NT2/D1 (cell line): ENCODE measurements around the gene MAS1.

Experiments
- DNase-seq: peaks from one replicate; pipeline ENCODE4 v3.0.0-alpha.2; 2011; ENCODE audit warnings: low read depth, low spot score
- H3K27me3 ChIP-seq: 2 replicates; pipeline ENCODE4 v1.6.0; 2011; ENCODE audit warnings: mild to moderate bottlenecking; ENCODE audit not compliant: insufficient read length, insufficient read depth
- H3K36me3 ChIP-seq: 2 replicates; pipeline ENCODE4 v1.6.1; 2011; ENCODE audit warnings: mild to moderate bottlenecking, low read length, mixed read lengths; ENCODE audit not compliant: insufficient read depth, insufficient read length
- H3K4me1 ChIP-seq: 2 replicates; pipeline ENCODE4 v1.5.1; 2011; ENCODE audit not compliant: insufficient read depth, insufficient read length
- H3K4me3 ChIP-seq: 2 replicates; pipeline ENCODE4 v1.5.1; 2011; ENCODE audit warnings: low read depth; ENCODE audit not compliant: insufficient read length
- H3K9ac ChIP-seq: 2 replicates; pipeline ENCODE4 v1.6.0; 2011; ENCODE audit warnings: low read depth; ENCODE audit not compliant: insufficient read length
- H3K9me3 ChIP-seq: 2 replicates; pipeline ENCODE4 v1.5.1; 2011; ENCODE audit warnings: mild to moderate bottlenecking, low read length; ENCODE audit not compliant: insufficient read depth
- SUZ12 ChIP-seq: IDR thresholded peaks from 2 replicates; pipeline ENCODE4 v1.6.1; 2011; ENCODE audit not compliant: insufficient read length, insufficient read depth; ENCODE audit errors: extremely low read depth
- YY1 ChIP-seq: IDR thresholded peaks from 2 replicates; pipeline ENCODE4 v1.6.1; 2011; ENCODE audit not compliant: insufficient read length, insufficient read depth
- ZNF274 ChIP-seq: IDR thresholded peaks from 2 replicates; pipeline ENCODE4 v1.6.1; 2011; ENCODE audit warnings: mild to moderate bottlenecking, low read depth, low read length

The MAS1 gene

DNA sequence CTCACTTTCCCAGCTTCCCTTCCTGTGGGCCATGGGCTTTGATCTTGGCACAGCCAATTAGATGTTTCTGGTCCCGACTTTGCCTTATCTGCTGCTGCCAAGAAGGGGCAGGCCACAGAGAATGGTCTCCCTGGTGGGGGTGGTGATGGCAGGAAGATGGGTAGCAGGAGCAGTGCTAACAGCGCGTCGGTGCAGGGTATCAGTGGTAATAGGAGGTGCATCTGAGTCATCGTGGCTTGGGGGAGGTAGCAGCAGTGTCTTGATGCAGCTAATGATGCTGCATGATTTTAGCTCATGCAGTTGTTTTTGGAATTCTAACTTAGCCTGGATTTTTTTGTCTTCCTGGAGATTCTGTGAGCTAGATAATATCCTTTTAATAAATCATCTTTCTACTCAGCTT lies 18.9 kb upstream of the MAS1 start:
- Histone ChIP-seq H3K9ac (no peak overlapping the region), H3K4me1 (peaks cover 3% of the 10 kb centered on the region)
- TF ChIP-seq ZNF274 (no peak), YY1 (no peak), SUZ12 (no peak)

DNA sequence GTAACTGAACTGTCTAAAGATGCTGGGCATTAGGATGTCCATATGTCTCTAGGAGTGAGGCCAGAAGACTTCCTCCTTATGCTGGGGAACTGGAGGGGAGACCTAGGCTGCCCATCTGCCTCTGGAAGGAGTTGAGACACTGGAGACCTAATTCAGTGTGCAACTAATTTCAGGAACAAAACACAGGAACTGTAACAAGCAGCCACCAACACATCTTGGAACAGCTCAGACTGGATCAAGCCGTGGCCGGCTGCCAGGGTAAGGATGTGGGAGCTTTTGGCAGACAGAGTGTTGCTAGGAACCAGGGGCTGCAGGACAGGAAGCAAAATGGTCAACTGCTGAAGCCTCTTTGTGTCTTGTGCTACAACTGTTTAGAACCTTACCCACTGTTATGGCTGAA lies 16.4 kb upstream of the MAS1 start:
- no peak for TF ChIP-seq YY1
- no peak for TF ChIP-seq ZNF274
- TF ChIP-seq SUZ12: no peak
- Histone ChIP-seq H3K9me3 (no peaks in the 10 kb centered on the region), H3K27me3 (no peaks in the 10 kb centered on the region), H3K9ac (no peak overlapping the region), H3K36me3 (no peaks in the 10 kb centered on the region), H3K4me1 (peaks cover 3% of the 10 kb centered on the region), H3K4me3 (no peak overlapping the region)
- no peak for DNase-seq

More for the DNA sequence above, 18.9 kb upstream of the MAS1 start:
- Histone ChIP-seq H3K36me3 (no peaks in the 10 kb centered on the region), H3K4me3 (no peak overlapping the region), H3K27me3 (no peaks in the 10 kb centered on the region), H3K9me3 (no peaks in the 10 kb centered on the region)
- no peak for DNase-seq

DNA sequence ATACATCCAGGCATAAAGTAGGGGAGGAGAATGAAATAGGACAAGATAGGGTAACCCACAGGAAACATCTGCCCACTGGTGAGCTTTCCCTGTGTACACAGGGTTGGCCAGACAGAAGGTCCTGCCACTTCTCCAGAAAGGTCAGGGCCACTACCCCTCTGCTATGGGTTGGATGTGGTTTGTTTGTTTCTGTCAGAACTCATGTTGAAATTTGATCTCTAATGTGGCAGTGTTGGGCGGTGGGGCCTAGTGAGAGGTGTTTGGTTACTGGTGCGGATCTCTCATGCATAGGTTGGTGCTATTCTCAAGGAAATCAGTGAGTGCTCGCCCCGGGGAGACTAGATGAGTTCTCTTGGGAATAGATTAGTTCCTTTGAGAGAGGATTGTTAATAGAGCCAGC lies 15.6 kb upstream of the MAS1 start:
- H3K9ac ChIP-seq: no peak overlapping the region
- no peaks in the 10 kb centered on the region for H3K36me3 ChIP-seq
- DNase-seq: peak; percentile 11
- TF ChIP-seq ZNF274 (peak; percentile 53; the same call in 1 of the 2 replicates), YY1 (no peak)
- H3K4me1 ChIP-seq: peaks cover 3% of the 10 kb centered on the region
- no peak overlapping the region for H3K4me3 ChIP-seq
- no peaks in the 10 kb centered on the region for H3K9me3 ChIP-seq
- no peaks in the 10 kb centered on the region for H3K27me3 ChIP-seq

GRCh38 chr6:159876242-159876641 lies 14.5 kb upstream of the MAS1 start:
- DNase-seq: no peak
- no peak overlapping the region for H3K4me3 ChIP-seq
- peaks cover 3% of the 10 kb centered on the region for H3K4me1 ChIP-seq
- H3K36me3 ChIP-seq: no peaks in the 10 kb centered on the region
- no peak overlapping the region for H3K9ac ChIP-seq
- TF ChIP-seq ZNF274 (no peak), YY1 (no peak), SUZ12 (no peak)
- H3K27me3 ChIP-seq: no peaks in the 10 kb centered on the region
- no peaks in the 10 kb centered on the region for H3K9me3 ChIP-seq

GRCh38 chr6:159877256-159877808 lies 13.5 kb upstream of the MAS1 start:
- no peak overlapping the region for H3K4me3 ChIP-seq
- H3K4me1 ChIP-seq: peaks cover 3% of the 10 kb centered on the region
- no peak for DNase-seq
- TF ChIP-seq ZNF274 (no peak), YY1 (no peak), SUZ12 (no peak)
- H3K36me3 ChIP-seq: no peaks in the 10 kb centered on the region
- H3K9me3 ChIP-seq: no peaks in the 10 kb centered on the region
- H3K9ac ChIP-seq: no peak overlapping the region
- H3K27me3 ChIP-seq: no peaks in the 10 kb centered on the region

DNA sequence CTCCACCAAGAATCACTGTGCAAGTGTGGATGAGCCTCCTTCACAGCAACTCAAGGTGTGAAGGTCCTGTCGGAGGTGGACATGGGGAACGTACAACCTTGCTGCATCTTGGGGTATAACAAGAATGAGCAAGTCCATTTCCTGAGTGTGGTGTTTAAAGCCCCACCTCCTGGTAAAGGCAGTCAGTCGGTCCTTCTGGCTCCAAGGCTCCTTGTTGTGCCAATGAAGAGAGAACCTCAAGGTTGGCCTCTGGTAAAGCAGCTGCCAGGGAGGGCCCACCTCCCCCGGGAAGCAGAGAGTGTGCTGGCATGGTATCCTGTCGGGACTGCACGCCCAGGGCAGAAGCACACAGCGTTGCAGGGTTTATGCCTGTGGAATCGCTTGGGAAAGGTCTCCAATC lies 12.4 kb upstream of the MAS1 start:
- TF ChIP-seq ZNF274: no peak
- TF ChIP-seq SUZ12: no peak
- no peak for TF ChIP-seq YY1
- Histone ChIP-seq H3K9me3 (no peaks in the 10 kb centered on the region), H3K27me3 (no peaks in the 10 kb centered on the region), H3K4me1 (peaks cover 3% of the 10 kb centered on the region), H3K4me3 (no peak overlapping the region), H3K9ac (no peak overlapping the region), H3K36me3 (no peaks in the 10 kb centered on the region)
- no peak for DNase-seq

GRCh38 chr6:159879856-159880255 lies 10.9 kb upstream of the MAS1 start:
- Histone ChIP-seq H3K9ac (no peak overlapping the region), H3K9me3 (no peaks in the 10 kb centered on the region), H3K36me3 (no peaks in the 10 kb centered on the region), H3K27me3 (no peaks in the 10 kb centered on the region), H3K4me1 (peaks cover 3% of the 10 kb centered on the region), H3K4me3 (no peak overlapping the region)
- no peak for DNase-seq
- TF ChIP-seq ZNF274 (no peak), SUZ12 (no peak), YY1 (no peak)
